ENCODE measurements around the gene TTYH3. TPM values are rescaled to one million over a fixed set of nuclear protein-coding genes. Genes with fewer than 3 reads are reported as not detected.

Gene TTYH3
- total RNA-seq, 1 donor from 2014 or later = 35.6 TPM

DNA sequence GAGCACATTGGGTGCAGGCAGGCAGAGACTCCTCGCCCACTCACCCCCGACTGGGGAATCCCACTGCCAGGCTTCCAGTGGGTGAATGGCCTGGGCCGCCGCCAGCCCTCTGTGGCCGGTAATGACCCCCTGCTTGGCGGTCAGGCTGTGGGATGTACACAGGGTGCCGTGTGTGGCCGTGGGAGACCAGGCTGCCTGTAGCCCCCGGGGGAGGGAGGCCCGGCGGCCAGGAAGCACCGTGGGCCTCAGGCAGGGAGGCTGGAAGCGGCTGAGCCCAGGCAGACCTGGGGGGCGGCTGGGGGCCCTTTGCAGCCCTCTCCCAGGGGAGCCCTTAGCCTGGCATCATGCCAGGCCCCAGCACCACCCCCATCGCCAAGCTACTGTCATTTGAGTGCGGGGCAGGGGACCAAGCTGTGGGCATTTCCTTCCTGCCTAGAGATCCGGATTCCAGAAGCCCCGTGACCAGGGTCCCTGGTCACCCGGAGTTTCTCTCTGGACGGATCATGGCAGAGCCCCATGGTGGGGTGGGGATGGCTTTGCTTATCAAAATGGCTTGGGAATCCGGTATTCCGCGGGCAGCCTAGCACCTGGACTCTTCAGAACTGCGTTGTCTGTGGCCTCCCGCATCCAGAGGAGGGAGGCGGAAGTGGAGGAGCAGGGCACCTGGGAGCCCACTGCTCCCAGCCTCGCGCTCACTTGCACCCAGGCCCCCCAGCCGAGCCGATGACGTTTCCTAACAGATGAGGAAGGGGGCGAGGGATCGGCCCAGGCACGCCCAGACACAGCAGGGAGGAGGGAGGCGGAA, 1.1 kb downstream of the TTYH3 start:
- Mint-ChIP-seq H3K4me3 (peak overlapping the region; percentile 96), H3K9me3 (no peaks in the 10 kb centered on the region), H3K27me3 (peaks cover 1% of the 10 kb centered on the region), H3K36me3 (ENCODE audit: low read depth) (no peaks in the 10 kb centered on the region), H3K27ac (peak overlapping the region; percentile 91), H3K4me1 (peaks cover 17% of the 10 kb centered on the region)
- DNase-seq = peak; percentile 81
- intact Hi-C loops (cut with micrococcal nuclease) = loop anchor here (1.0 kb wide), 1 partner anchor 111 kb away; no protein-coding TSS in a partner anchor

DNA sequence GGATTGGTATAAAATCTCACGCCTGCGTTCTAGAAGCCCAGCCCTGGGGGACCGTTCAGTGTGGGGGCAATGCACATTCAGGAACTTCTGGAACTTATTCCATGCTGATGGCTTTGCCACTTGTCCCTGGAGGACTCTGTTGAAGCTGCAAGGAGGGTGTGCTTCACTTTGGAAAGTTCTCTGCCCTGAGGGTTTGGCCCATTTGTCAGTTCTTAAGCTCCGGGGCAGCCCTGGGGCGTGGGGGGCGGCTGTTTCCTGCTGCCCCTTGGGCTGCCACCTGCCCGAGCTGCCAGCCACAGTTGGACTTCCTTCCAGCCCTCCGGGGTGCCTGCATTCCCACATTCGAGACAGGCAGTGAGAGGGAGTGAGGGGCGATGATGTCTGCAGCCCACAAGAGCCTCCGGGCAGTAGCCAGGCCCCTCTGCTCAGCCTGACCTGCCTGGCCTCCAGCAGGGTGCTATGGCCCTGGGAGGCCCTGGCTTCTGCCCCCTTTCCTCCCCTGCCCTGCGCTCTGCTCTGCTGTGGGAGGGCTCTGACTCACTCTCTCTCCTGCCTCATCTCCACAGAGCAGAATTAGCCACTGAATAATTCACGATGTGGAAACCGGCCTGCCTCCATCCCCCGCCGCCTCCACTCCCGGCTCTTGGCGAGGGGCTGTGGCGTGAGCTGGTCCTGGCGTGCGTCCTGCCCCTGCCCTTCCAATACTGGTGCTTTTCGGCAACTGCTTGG, 1.9 kb downstream of the TTYH3 start:
- H3K4me1 Mint-ChIP-seq = peaks cover 17% of the 10 kb centered on the region
- DNase-seq = peak; percentile 68
- no peaks in the 10 kb centered on the region for H3K36me3 Mint-ChIP-seq (ENCODE audit: low read depth)
- peak overlapping the region; percentile 96 for H3K4me3 Mint-ChIP-seq
- intact Hi-C loops (cut with micrococcal nuclease) = no loop called here
- H3K27me3 Mint-ChIP-seq = peaks cover under 1% of the 10 kb centered on the region
- no peaks in the 10 kb centered on the region for H3K9me3 Mint-ChIP-seq
- H3K27ac Mint-ChIP-seq = peak overlapping the region; percentile 89

DNA sequence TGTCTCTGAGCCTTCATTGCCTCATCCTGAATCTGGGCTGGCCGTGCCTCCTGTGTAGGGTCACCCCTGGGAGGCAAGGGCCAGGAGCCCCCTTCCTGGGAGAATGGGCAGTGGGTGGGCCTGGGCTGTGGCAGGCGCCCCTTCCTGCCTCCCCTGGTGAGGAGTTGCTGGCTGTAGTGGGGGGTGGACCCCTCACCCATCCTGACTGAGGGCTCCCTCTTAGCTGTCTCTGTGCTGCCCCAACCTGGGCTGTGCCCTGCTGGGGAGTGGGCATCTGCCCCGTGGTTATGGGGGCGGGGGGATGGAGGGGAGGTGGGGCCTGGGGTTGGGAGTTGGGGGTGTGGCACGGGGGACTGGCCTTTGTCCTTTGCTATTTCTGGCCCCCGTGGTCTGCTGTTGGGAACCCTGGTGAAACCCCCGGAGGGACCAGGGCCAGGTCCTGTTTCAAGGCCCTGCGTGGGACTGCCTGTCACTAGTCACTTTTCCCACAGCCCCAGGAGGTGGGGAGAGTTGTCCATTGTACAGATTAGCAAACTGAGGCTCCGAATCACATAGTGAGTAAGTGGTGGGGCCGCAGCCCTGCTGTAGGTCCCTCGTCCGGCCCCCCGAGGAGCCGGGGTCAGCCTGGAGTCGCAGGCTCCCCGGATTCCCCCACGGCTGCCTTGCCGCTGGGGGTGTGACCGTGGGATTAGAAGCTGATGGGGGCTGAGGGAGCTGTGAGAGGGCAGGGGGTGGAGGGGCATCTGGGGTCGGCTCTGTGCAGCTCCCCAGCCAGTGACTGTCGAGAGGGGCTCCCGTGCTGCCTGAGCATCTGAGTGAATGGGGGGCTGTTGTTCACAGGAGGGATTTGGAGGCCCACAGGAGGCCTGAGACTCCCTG, 2.7 kb downstream of the TTYH3 start:
- no peaks in the 10 kb centered on the region for H3K9me3 Mint-ChIP-seq
- H3K27ac Mint-ChIP-seq = no peak overlapping the region
- H3K4me1 Mint-ChIP-seq = peaks cover 17% of the 10 kb centered on the region

DNA sequence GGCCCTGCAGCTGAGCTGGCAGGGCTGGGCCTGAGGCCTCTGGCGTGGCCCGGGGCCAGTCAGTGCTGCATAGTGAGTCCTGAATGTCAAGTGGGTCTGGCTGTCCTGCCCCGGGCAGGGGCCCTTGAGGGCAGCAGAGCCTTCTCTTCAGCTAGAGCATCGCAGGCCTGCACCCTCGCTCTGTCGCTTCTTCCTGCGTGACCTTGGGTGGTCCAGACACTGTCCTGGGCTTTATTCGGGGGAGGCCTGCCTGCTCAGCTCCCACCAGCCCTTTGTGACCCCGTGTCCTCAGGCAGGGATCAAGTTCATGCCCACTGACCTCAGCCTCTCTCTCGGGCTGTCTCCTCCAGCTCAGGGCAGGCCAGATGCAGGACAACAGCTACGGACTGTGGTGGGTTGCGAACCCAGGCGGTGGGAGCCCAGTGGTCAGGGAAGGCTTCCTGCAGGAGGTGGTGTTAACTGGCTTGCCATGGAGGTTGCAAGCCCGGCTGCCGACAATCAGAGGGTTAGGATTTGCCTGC, 3.4 kb downstream of the TTYH3 start:
- Mint-ChIP-seq H3K4me3 (no peak overlapping the region), H3K36me3 (ENCODE audit: low read depth) (no peaks in the 10 kb centered on the region), H3K4me1 (peaks cover 17% of the 10 kb centered on the region), H3K9me3 (no peaks in the 10 kb centered on the region), H3K27me3 (no peaks in the 10 kb centered on the region), H3K27ac (no peak overlapping the region)
- no peak for DNase-seq
- intact Hi-C loops (cut with micrococcal nuclease) = no loop called here

More for the DNA sequence above, 2.7 kb downstream of the TTYH3 start:
- peak overlapping the region; percentile 96 for H3K4me3 Mint-ChIP-seq
- DNase-seq = no peak
- H3K36me3 Mint-ChIP-seq (ENCODE audit: low read depth) = no peaks in the 10 kb centered on the region
- intact Hi-C loops (cut with micrococcal nuclease) = no loop called here
- H3K27me3 Mint-ChIP-seq = no peaks in the 10 kb centered on the region

DNA sequence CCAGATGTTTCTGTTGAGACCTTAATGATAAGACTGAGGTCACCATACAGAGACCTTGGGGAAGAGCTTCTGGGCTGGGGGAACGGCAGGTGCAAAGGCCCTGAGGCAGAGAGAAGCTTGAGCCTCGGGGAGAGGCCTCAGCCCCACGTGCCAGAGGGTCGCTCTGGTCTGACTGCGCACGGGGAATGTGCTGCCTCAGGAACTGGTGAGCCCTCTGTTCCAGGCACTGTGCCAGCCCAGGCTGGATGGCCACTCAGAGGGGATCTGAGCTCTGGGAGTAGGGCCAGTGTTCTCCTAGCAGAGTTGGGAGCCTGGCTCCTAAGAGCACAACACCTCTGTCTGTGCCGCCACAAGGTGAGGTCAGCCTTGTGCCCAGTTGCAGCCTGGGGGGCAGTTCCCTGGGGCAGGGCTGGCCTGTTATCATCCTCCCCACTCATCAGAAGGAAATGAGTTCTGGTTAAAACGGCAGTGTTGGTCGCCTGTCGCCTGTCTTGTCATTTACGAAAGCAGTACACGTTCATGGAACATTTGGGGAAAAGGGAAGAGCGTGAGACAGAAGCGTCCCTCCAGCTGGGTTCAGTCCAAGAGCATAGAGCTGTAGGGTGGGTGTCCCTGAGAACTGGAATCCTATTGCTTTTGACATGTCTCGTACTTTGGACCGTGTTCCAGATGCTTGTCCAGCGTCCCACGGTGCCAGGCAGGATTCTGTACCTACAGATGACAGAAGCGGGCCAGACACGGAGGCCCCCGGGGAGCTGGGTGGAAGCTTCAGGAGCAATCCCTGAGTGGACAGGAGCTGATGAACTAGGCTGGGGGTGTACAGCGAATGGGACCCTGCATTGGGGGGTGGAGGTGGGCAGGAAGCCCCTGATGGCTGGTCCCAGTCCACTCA, 4.3 kb downstream of the TTYH3 start:
- no peaks in the 10 kb centered on the region for H3K9me3 Mint-ChIP-seq
- no peak overlapping the region for H3K4me3 Mint-ChIP-seq
- no peak overlapping the region for H3K27ac Mint-ChIP-seq
- no peaks in the 10 kb centered on the region for H3K27me3 Mint-ChIP-seq
- no peak for DNase-seq
- intact Hi-C loops (cut with micrococcal nuclease) = no loop called here
- H3K36me3 Mint-ChIP-seq (ENCODE audit: low read depth) = no peaks in the 10 kb centered on the region
- H3K4me1 Mint-ChIP-seq = peaks cover 16% of the 10 kb centered on the region

DNA sequence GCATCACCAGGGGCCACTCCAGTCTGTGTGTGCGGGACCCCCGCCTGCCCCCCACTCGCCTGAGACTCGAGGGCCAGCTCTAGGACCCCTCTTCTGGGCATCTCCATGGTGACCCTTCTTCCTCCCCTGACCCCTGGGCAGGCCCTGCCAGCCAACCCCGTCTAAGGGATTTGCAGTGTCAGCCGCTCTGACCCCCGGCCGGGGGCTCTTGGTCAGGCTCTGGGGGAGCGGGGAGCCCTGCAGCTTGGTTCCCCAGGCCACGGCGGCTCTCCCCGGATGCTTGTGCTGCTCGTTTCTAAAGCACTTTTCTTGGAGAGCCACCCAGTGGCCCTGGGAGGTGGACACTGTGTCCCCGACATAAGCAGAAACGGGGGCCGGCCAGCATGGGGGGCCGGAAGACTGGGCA, 5.3 kb downstream of the TTYH3 start:
- no peaks in the 10 kb centered on the region for H3K36me3 Mint-ChIP-seq (ENCODE audit: low read depth)
- peaks cover 14% of the 10 kb centered on the region for H3K4me1 Mint-ChIP-seq
- no peak overlapping the region for H3K27ac Mint-ChIP-seq
- H3K9me3 Mint-ChIP-seq = no peaks in the 10 kb centered on the region
- intact Hi-C loops (cut with micrococcal nuclease) = no loop called here
- no peak for DNase-seq
- H3K4me3 Mint-ChIP-seq = no peak overlapping the region
- H3K27me3 Mint-ChIP-seq = no peaks in the 10 kb centered on the region

DNA sequence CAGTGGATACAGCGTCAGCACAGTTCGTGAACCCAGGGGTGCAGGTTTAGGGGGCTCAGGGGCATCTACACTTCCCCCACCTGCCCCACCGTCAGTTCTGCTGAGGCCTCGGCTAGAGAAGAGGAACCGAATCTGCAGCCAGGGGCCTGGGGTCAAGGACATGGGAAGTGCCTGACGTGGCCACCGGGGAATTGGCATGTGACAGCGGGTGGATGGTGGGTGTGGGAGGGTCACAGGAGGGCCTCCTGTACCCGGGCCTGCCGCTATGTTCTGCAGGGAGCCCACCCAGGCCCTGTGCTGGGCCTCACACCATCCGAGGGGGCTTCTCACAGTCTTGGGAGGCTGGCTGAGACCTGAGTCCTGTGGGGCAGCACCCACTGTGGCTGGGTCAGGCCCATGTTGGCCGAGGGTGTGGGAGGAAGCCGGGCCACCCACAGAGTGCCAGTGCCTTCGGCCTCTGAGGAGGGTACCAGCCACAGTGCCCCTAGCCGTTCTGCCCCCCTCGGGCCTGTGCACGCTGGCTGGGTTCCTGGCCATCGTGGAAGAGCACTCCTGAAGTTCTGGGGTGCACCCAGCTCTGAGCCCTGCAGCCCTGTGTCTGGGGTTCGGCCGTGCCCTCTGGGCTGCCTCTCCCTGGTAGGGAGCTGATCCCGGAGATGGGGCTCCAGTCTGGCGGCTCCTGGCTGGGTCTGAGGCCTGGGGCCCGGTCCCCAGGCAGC, 5.9 kb downstream of the TTYH3 start:
- no peaks in the 10 kb centered on the region for H3K27me3 Mint-ChIP-seq
- no peak overlapping the region for H3K4me3 Mint-ChIP-seq
- no peaks in the 10 kb centered on the region for H3K36me3 Mint-ChIP-seq (ENCODE audit: low read depth)
- intact Hi-C loops (cut with micrococcal nuclease) = no loop called here
- H3K27ac Mint-ChIP-seq = no peak overlapping the region
- no peaks in the 10 kb centered on the region for H3K9me3 Mint-ChIP-seq
- DNase-seq = no peak
- peaks cover 11% of the 10 kb centered on the region for H3K4me1 Mint-ChIP-seq

DNA sequence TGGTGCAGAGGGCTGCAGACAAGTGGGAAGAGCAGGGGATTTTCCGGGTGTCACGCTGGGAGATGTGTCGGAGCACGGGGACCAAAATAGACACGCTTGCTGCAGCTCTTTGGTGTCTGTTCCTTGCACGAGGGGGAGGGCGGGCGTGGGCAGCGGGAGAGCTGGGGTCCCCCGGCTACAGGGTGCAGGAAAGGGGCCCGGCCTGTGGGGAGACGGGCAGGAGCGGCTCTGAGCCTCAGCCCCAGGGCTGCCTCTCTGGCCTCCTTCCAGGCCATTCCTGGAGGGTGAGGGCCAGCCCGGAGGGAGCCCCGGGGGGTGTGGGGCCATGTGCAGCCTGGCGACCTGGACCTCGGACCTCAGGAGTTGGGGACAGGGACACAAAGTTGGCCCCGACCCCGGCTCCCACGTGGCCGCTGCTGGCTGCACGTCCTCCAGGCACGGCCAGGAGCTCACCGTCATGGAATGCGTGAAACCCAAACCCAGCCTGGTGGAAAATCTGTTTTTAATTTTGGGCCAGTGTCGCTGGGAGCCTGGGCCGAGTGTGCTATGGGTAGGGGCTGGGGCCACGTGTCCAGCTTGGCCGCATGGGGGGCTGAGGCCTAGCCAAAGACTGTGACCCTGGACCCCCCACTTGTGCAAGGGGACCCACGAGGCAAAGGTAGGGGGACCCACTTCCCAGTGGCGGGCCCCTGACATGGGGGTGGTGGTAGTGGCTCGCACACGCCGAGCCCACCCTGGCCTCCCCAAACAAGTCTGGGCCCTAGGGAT, 6.6 kb downstream of the TTYH3 start:
- Mint-ChIP-seq H3K9me3 (no peaks in the 10 kb centered on the region), H3K4me1 (peaks cover 7% of the 10 kb centered on the region), H3K4me3 (no peak overlapping the region), H3K36me3 (ENCODE audit: low read depth) (no peaks in the 10 kb centered on the region), H3K27me3 (no peaks in the 10 kb centered on the region), H3K27ac (no peak overlapping the region)
- no peak for DNase-seq
- intact Hi-C loops (cut with micrococcal nuclease) = no loop called here

DNA sequence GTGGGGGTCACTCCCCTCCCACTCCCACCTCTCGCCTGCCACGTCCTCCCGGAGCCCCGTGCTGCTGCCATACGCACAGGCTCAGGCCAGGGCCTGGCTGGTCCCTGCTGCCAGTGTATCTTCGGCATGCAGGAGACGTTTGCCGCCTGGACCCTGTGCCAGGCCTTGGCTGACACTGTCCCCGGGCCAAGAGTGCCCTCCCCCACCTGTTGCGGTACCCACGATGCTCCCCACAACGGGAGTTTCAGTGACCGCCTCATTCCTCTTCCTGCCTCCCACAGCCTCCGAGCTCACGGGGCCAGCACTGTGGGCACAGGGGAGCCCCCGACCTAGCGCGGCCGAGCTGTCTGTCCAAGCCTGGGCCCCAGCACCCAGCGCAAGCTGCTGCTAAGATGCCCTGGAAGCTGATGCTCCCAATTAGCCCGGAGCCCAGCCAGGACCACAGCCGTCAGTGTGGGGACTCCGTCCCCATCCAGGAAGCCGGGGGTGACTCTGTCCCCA, 7.4 kb downstream of the TTYH3 start:
- H3K4me3 Mint-ChIP-seq = no peak overlapping the region
- intact Hi-C loops (cut with micrococcal nuclease) = no loop called here
- H3K4me1 Mint-ChIP-seq = no peaks in the 10 kb centered on the region
- no peak overlapping the region for H3K27ac Mint-ChIP-seq
- no peak for DNase-seq
- H3K36me3 Mint-ChIP-seq (ENCODE audit: low read depth) = no peaks in the 10 kb centered on the region
- H3K27me3 Mint-ChIP-seq = no peaks in the 10 kb centered on the region
- H3K9me3 Mint-ChIP-seq = no peaks in the 10 kb centered on the region

DNA sequence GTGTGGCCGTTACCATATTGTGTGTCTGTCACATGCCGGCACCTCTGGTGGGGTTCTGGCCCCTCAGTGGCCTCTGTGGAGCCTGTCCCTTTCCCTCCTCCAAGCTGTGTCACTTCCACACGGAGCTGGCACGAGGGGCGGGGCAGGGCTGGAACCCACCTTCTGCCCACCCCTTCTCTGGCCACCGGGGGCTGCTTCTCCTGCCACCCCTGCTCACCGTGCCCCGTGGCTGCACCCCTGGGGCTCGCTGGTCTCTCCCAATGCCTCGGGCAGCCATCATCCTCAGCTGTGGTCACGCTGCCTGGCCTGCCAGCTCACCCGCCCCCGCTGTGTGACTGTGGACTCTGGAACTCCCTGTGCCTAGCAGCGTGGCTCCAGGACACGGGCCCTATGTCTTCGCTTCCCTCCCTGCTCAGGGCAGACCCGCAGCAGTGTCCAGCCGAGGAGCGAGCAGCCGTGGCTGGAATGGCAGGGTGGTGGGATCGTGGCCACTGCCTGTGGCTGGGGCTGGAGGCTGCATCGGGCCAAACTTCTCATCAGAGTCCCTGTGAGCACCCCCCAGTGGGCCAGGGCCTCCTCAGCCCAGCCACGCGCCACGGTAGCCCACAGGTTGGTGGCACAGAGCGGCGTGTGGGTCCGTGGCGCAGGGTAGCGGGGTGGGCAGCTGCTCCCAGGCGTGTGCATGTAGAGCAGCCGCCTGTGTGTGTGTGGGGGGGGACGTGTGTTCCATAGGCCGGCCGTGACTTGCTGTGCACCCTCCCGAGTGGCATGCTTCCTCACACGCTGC, 8.1 kb downstream of the TTYH3 start:
- no peak overlapping the region for H3K4me3 Mint-ChIP-seq
- peaks cover 4% of the 10 kb centered on the region for H3K4me1 Mint-ChIP-seq
- no peaks in the 10 kb centered on the region for H3K27me3 Mint-ChIP-seq
- intact Hi-C loops (cut with micrococcal nuclease) = no loop called here
- no peak for DNase-seq
- no peak overlapping the region for H3K27ac Mint-ChIP-seq
- no peaks in the 10 kb centered on the region for H3K9me3 Mint-ChIP-seq
- no peaks in the 10 kb centered on the region for H3K36me3 Mint-ChIP-seq (ENCODE audit: low read depth)

DNA sequence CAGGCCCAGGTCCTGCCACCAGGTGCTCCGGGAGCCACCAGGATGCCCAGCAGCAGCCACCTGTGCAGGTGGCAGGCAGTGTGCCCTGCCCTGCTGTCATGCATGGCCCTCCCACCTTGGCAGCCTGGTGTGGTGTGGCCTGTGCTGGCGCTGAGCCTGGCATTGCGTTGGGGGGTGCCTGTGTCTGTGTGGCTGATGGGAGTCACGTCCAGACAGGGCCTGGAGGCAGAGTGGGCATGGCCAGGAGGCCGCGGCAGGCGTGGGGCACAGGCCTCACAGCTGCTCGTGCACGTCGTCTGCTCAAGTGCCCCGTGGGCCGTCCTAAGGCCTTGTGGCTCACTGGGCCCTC, 8.7 kb downstream of the TTYH3 start:
- Mint-ChIP-seq H3K4me1 (peaks cover 10% of the 10 kb centered on the region), H3K27me3 (no peaks in the 10 kb centered on the region), H3K36me3 (ENCODE audit: low read depth) (no peaks in the 10 kb centered on the region), H3K4me3 (no peak overlapping the region), H3K27ac (no peak overlapping the region), H3K9me3 (no peaks in the 10 kb centered on the region)
- intact Hi-C loops (cut with micrococcal nuclease) = no loop called here
- no peak for DNase-seq

Data from activated CD4-positive, alpha-beta T cell treated with anti-CD3 and anti-CD28 coated beads, Interleukin-2, amount 10 ng/mL, durations not matched to agents 24 days and 14 days (primary cell).